ENCODE measurements around the gene BBX. TPM values are rescaled to one million over a fixed set of nuclear protein-coding genes. Genes with fewer than 3 reads are reported as not detected.

Gene BBX
- total and polyA plus RNA-seq, 2 of the 13 experiments (the other 11 are each of a cell fraction or from before 2014, with no cell fraction given) = 13.7 to 23.2 TPM

GRCh38 chr3:107598926-107599771 lies 76.4 kb downstream of the BBX start (continued):
- no peak for TF ChIP-seq ZBTB10 (CRISPR knock-in tag; IDR thresholded peaks at IDR 0.05; ENCODE audit: borderline replicate concordance)
- no peak for TF ChIP-seq AHDC1 (CRISPR knock-in tag; IDR thresholded peaks at IDR 0.05; ENCODE audit: borderline replicate concordance)
- TF ChIP-seq TEF (CRISPR knock-in tag; IDR thresholded peaks at IDR 0.05) = no peak
- TF ChIP-seq ATF4 (CRISPR knock-in tag; IDR thresholded peaks at IDR 0.05) = peak in 1 of 2 experiments; percentile 72; a peak in 1 of 4 replicates
- no peak for TF ChIP-seq EHMT2 (IDR thresholded peaks at IDR 0.05; ENCODE audit: borderline replicate concordance, low read depth, low read length)
- TF ChIP-seq ZNF264 (CRISPR knock-in tag; IDR thresholded peaks at IDR 0.05) = peak; percentile 62
- no peak for TF ChIP-seq ZXDC (CRISPR knock-in tag; IDR thresholded peaks at IDR 0.05)
- TF ChIP-seq KAT8 (CRISPR knock-in tag; IDR thresholded peaks at IDR 0.05) = peak; percentile 40; the same call in 1 of the 2 replicates
- TF ChIP-seq NR2C2 (CRISPR knock-in tag; IDR thresholded peaks at IDR 0.05; ENCODE audit: borderline replicate concordance) = no peak
- no peak for TF ChIP-seq POLR2A (IDR thresholded peaks at IDR 0.05; ENCODE audit: insufficient read depth in 1 of 2, low read depth in 2 of 2, low read length in 2 of 2)
- no peak for TF ChIP-seq IRF9 (CRISPR knock-in tag; IDR thresholded peaks at IDR 0.05; ENCODE audit: borderline replicate concordance)
- TF ChIP-seq ZMYM2 (CRISPR knock-in tag; IDR thresholded peaks at IDR 0.05) = no peak
- TF ChIP-seq SRSF9 (IDR thresholded peaks at IDR 0.05; ENCODE audit: borderline replicate concordance, insufficient read depth, low read depth, low read length, poor library complexity, severe bottlenecking) = no peak
